Mammary epithelial cell (primary cell): Measurements from ENCODE around the gene CHRNG.

Experiments used
- EZH2 ChIP-seq: IDR thresholded peaks from 2 replicates; pipeline ENCODE4 v1.6.1; 2012; ENCODE audit warnings: low read length, inconsistent platforms, borderline replicate concordance
- TF ChIP-seq, protein P1 (sequence below), 2 donors: IDR thresholded peaks in 1 of 2; conservative IDR thresholded peaks in 1 of 2; 2 replicates each; pipeline ENCODE4 v1.5.1; 2011 to 2012; ENCODE audit warnings: inconsistent platforms in 2 of 2, low read length in 2 of 2, mild to moderate bottlenecking in 2 of 2, control low read depth in 1 of 2, low read depth in 1 of 2; ENCODE audit not compliant: insufficient read depth in 1 of 2; ENCODE audit errors: extremely low read depth in 1 of 2

- no peak for TF ChIP-seq EZH2
- TF ChIP-seq, protein P1, sequence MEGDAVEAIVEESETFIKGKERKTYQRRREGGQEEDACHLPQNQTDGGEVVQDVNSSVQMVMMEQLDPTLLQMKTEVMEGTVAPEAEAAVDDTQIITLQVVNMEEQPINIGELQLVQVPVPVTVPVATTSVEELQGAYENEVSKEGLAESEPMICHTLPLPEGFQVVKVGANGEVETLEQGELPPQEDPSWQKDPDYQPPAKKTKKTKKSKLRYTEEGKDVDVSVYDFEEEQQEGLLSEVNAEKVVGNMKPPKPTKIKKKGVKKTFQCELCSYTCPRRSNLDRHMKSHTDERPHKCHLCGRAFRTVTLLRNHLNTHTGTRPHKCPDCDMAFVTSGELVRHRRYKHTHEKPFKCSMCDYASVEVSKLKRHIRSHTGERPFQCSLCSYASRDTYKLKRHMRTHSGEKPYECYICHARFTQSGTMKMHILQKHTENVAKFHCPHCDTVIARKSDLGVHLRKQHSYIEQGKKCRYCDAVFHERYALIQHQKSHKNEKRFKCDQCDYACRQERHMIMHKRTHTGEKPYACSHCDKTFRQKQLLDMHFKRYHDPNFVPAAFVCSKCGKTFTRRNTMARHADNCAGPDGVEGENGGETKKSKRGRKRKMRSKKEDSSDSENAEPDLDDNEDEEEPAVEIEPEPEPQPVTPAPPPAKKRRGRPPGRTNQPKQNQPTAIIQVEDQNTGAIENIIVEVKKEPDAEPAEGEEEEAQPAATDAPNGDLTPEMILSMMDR (conservative IDR thresholded peaks at IDR 0.05 in 1 of 2, IDR thresholded peaks at IDR 0.05 in 1 of 2; ENCODE audit: extremely low read depth in 1 of 2, insufficient read depth in 1 of 2, low read depth in 1 of 2, low read length in 2 of 2) = no peak
These were observed 32.8 kb upstream of the CHRNG start for GRCh38 chr2:232506709-232507108.
